ENCODE results near the gene PIK3R4.
A peak's percentile ranks its signal among the peaks of the same experiment; 100 is the strongest.

The PIK3R4 gene

DNA sequence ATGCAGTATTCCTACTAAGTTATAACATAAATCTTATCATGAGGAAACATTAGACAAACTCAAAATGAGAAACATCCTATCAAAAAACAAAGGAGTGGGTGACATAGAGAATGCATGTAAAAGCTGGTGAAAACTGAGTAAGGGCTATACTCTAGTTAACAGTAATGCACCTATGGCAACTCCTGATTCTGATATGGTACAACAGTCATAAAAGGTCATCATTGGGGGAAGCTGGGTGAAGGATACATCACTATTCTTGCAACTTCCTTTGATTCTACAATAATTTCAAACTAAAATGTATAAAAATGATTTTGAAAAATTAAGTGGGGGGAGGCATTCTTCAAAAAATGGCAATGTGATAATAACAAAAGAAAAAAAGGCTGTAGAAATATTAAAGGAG is 6.8 kb downstream of the PIK3R4 start:
- DNase-seq: no peak

DNA sequence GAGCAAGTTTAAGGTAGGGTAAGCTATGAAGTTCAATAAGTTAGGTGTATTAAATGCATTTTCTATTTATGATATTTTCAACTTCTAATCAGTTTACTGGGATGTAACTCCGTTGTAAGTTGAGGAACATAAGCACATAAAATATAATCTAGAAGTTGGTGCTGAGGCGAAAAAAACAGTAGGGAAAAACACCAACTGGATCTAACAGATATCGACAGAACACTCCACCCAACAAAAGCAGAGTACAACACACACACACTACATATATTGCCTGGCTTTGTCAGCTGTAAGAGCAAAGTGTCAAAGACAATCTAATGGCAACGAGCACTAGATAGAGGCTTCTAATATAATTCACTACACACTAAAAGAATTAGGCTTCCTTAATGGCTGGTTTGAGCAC is 8.4 kb downstream of the PIK3R4 start:
- no peak for DNase-seq

DNA sequence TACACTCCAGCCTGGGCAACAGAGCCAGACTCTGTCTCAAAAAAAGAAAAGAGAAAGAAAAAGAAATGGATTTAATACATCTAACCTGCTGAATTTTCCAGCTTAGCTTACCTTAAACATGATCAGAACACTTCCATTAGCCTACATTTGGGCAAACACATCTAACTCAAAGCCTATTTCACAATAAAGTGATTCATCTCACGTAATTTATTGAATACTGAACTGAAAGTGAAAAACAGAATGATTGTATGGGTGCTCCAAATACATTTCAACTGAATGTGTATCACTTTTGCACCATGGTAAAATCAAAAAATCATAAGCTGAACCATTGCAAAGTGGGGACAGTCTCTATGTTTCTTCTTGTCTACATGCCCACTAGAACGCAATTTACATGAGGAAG is 9.0 kb downstream of the PIK3R4 start:
- DNase-seq: no peak

DNA sequence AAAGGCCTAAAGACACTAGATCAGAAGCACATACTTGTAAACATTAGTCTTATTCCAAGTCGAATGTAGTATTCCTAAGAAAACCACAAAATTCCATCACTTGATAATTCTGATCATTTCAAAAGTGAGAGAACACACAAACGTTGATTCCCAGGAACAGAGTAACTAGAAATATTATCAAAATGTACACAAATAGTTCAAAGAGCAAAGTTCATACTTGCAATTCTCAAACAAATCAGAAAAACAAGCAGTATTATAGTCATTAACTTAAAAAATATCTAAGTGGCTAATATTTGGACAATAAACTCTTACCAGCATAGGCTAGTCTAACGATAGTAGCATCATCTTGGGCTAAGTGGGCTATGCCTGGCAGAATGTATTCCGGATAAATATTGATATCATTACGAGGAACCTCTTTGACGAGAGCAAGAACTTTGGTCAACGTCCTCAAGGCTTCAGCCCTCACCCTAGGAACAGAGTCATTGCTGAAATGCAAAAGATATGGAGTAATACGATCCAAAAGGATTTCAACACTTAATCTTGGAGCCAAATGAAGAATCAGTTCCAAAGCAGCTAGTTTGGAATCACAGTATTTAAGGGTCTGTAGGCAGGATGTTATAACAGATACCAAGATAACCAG is 13.3 kb downstream of the PIK3R4 start:
- DNase-seq: no peak

DNA sequence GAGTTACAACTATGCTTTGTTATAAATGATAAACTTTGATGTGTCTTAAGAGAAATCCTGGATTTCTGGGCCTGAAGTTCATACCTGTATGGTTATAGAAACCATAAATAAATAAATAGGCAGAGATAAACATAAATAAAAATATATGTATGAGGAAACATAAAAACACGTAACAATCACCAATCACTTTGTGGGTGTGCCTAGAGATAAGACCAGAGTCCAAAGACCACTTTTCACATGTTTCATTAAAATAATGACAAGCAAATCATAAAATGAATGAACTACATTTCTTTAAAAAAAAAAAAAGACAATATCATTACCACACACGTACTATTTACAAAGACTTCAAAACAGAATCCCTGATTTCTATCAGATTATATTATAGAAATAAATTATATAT is 14.1 kb downstream of the PIK3R4 start:
- DNase-seq: no peak

DNA sequence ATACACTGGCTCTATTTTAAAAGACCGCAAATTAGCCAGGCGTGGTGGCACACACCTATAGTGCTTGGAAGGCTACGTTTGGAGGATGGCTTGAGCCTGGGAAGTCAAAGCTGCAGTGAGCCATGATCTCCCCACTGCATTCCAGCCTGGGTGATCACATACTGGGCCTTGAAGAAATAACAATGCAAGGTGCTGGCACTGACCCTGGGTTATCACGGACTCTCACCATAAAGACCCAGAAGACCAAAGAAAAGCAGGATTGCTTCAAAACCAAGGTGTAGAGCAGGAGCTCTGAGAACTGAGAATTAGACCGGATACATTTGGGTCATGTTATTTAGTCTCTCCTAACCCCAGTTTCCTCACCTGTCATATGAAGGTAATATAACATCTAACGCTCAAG is 14.8 kb downstream of the PIK3R4 start:
- DNase-seq: no peak

DNA sequence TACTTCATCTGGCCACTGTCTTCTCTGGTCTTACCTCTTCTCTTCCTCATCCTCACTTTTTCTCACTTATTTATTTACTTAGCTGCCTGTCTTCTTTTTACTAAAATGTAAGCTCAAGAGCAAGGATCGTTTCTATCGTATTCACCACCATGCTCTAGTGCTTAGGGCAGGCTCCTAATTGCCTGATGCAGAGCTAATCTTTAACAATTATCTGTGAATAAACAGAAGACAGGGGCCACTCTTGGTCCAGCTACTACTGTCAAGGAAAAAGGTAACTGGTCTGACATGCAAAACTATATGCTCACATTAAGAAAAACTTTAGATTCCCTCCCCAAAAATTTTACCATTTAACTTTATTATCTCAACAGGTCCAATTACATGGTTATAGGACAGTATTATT is 17.5 kb downstream of the PIK3R4 start:
- no peak for DNase-seq

DNA sequence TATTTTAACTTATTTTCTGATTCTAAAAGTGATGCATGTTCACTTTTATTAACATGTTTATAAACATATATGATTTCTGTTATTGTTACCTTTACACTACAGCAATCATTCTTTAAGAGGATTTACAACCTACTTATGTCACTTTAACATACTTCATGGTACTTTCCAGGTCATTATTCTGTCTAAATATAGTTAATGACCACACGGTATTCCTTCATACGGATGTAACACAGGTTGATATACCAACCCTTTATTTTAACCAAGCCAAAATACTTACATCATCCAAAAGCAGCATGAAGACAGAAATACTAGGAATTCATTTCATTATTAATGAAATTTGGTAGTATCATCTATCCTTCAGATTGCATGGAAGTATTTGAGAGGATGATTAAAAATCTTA is 18.6 kb downstream of the PIK3R4 start:
- no peak for DNase-seq

DNA sequence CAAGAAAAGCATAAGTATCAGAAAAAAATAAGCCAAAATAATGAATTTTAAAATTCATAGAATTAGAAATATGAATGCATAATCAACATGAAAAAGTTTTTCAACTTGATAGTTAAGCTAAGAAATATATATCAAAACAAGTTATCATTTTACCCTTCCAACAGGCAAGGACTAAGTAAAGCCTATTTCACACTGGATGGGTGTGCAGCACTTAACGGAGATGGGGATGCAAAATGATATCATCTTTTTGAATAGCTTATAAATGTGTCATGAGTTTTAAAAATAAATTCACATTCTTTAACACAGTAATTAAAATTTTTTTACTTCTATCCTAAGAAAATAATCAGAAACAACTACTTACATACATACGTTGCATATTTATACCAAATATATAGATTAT is 20.9 kb downstream of the PIK3R4 start:
- DNase-seq: no peak

DNA sequence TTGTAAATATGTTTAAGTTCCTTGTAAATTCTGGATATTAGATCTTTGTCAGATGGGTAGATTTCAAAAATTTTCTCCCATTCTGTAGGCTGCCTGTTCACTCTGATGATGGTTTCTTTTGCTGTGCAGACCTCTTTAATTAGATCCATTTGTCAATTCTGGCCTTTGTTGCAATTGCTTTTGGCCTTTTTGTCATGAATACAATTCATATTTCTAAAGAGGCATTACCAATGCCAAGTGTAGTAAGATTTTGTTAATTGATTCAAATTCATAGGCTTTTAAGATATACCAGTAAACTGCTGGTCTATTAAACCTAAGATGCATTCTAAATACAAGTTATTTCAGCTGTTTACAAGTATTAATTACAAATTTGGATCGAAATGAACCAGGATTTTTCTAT is 31.0 kb downstream of the PIK3R4 start:
- DNase-seq: no peak

DNA sequence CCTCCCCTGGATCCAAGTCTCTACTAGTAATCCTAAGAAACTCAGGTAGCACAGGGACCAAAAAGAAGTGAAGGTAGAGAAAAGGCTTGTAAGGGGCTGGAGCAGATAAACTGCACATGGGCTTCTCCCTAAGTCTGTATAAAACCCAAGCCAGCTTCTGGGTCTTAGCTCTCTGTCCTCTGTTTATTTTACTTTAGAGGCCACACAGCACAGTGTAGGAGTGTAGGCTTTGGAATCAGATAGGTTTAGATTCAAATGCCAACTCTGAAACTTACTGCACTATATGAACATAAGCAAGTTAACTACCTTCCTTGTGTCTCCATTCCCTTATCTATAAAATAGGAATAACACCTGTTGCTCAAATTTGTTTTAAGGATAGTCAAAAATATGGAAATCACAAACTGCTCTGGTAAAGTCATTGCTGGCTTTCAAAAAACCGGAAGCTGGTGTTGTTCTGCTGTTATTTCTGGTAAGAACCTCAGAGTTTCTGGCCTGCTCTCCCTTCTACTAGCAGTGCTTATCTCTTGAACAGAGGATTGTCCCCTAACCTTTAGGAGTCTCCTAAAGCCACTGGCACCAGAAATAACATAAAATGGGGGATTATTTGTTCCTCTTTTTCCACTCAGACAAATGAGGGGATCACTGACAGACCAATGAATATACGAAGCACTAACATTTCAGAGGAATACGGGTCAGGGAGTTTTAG is 33.8 kb downstream of the PIK3R4 start:
- no peak for DNase-seq

DNA sequence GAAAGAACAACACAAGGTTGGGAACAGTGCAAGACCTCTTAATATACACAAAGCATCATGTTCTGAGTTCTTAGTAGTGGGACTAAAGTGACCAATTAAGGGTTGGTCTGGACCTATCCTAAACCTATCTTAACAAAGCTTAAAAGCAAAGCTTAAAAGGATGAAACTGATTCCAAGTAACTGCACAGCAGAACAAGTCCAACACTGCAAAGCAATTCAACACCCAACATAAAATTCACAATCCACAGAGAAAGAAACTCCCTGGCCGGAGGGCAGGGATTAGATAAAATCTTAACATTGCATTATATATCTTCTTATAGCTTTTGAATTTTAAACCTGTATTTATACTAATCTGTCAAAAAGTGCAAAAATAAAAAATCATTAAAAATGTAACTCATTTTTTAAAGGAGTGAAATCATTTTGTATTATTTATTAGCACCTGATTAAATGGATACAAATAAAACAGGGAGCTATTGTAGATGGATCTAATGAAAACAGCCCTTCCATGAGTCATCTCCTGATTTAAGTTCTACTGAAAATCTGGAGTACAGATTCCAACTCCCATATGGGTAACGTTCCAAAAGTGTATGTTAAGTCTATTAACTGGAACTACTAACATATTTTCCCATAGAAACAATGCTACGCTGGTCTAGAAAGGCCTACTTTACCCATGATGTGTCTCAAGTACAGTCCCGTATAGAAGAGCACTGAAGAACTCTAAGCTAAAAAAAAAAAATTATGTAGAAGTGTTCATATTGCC is 34.9 kb downstream of the PIK3R4 start:
- no peak for DNase-seq

DNA sequence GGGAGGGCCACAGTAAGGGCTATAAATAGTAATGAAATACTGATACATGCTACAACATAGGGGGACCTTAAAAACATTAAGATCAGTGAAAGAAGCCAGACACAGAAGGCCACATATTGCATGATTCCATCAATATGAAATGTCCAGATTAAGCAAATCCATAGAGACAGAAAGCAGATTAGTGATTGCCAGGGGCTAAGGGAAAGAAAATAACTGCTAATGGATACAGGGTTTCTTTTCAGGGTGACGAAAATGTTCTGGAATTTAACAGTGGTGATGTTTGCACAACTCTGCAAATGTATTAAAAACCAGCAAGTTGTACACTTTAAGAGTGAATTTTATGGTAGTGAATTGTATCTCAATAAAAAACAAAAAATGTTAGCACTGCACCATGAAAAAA is 37.0 kb downstream of the PIK3R4 start:
- no peak for DNase-seq

DNA sequence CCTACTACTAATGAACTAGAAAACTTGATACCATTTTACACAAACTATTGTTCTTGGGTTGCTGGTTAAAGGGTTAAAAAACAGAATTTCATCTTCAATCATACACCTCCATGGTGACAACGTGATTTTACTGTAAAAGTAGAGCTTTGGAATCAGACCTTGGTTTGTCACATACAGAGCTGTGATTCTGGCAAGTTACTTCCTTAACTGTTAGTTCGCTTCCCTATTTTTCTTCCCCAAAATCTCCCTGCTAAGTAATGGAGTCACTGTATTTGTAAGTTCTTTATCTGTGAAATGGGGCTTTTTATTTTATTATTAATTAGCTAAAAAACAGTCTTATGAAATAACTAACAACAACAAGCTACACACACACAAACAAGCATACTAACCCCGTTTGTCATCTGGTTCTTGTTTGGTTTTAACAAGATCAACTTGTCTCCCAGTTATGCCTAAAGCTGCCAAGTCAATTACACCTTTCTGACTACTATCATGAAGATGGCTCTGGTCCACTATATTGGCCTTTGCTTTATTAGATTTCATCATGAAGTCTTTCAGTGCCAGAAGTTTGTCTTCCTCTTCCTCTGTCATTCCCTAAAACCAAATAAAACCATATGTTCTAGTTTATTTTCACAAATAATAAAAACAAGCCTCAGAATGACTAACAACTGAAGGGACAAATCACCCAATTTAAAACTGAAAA is 38.6 kb downstream of the PIK3R4 start:
- no peak for DNase-seq

DNA sequence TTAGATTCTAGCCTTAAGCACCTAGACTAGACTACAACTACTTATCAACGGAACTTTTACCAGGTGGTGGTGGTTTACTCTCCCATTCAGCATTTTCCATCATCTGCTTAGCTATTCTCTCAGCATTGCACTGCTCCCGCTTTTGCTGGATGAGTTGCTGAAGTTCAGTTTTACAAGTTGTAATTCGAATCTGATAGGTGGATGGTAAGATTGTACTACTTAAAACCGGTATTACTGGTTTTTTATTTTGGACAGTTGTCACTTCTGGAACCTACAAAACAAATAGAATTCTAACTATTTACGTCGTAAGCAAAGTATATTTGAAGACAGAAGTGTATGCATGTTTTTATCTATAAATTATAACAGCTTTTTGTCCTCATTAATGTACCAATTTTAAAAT is 41.1 kb downstream of the PIK3R4 start:
- no peak for DNase-seq

DNA sequence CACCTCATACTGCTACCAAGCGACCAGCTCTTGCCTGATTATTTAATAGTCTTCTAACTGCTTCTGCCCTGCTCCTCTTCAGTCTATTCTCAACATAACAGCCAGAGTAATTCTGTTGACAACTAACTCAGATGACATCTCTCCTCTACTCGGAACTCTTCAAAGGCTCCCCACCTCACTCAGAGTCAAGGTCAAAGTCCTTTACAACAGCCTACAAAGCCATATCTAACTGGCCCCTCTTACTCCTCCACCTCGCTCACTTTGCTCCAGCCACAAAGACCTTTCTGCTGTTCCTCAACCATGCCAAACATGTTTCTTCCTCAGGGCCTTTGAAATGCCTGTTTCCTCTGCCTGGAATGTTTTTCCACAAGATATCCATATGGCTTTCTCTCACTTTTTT is 43.6 kb downstream of the PIK3R4 start:
- no peak for DNase-seq

DNA sequence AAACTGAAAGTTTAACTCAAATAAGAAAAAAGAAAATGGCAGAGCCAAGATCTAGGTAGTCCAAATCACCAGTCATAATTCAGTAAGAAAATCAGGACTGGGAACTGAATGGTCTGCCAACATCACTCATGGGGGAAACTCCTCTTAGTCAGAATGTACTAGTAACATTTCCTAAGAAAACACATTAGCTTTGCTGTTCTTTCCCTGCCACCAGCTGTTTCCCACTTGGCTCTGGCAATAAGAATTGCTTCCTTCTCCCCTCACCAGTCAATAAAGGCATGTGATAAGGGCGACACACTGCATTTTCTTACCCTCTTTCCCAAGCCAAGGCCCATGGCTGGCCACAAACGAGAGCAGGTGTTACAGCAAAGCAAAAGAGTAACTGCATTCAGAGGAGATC is 46.1 kb downstream of the PIK3R4 start:
- DNase-seq: peak; percentile 34

DNA sequence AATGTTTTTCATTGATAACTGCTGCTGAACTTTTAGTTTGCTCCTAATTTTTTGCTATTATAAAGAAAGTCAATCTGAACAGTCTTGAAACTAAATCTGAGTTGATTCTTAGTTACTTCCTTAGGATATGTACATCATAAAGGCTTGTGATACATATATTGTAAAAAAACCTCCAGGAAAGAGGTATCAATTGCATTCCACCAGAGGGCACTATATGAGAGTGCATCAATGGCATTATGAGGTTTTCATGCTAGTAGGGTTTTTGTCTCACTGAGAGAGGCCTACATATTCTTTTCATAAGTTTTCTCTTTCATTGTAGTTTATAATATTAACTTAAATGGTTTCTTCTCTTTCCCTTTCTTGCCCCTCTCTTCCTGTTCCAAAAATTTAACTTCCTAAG is 46.9 kb downstream of the PIK3R4 start:
- no peak for DNase-seq

DNA sequence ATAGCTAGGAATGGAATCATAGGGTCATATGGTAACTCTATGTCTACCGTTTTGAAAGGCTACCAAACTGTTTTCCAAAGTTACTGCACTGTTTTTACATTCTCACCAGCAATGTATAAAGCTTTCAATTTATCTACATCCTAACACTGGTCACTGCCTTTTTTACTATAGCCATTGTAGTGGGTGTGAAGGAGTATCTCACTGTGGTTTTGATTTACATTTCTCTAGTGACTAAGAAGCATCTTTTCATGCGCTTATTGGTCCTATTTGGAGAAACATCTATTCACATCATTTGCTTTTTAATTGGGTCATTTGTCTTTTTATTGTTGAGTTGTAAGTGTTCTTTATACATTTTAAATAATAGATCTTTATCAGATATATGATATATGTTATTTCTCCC is 53.3 kb downstream of the PIK3R4 start:
- no peak for DNase-seq

DNA sequence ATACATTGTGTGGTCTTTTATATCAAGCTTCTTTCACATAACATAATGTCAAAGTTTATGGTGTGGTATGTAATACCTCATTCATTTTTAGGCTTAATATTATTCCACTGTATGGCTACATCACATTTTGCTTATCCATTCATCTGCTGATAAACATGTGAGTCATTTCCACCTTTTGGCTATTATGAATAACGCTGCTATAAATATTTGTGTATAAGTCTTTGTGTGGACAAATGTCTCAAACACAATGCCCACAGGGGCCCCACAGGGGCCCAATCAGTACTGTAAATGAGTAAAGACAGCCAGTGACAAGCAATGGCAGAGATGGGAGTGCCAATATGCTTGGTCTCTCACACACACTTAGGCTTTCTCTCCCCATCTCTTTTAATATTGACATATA is 54.2 kb downstream of the PIK3R4 start:
- no peak for DNase-seq

DNA sequence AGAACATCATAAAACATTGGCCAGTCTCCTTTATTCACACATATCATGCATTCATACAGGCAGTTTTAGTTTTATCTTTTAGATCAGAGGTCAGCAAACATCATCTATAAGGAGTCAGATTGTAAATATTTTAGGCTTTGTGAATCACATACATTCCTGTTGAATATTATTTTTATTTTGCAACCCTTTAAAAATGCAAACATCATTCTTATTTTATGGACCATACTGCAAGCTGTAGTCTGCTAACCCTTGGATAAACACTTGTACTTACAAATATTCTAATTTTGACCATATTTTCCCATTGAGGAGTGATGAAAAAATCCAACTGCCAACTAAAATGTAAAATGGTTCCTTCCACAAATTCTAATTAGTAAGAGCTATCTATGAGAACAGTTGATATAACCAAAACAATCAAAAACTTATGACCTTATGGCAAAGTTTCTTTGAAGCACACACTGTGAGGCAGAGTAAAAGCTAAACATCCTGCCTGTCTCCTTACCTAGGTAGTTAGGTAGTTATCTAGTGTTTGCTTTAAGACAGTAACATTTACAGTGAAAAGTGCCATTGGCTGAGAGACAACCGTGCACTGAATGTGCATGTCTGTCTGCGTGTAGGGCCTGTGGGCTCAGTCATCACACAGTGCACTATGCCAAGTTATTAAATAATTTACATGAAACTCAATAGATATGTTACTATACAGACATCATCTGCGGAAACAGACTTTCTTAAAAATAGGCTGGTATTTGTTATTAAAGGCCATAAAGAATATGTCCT is 57.7 kb downstream of the PIK3R4 start:
- DNase-seq: no peak

DNA sequence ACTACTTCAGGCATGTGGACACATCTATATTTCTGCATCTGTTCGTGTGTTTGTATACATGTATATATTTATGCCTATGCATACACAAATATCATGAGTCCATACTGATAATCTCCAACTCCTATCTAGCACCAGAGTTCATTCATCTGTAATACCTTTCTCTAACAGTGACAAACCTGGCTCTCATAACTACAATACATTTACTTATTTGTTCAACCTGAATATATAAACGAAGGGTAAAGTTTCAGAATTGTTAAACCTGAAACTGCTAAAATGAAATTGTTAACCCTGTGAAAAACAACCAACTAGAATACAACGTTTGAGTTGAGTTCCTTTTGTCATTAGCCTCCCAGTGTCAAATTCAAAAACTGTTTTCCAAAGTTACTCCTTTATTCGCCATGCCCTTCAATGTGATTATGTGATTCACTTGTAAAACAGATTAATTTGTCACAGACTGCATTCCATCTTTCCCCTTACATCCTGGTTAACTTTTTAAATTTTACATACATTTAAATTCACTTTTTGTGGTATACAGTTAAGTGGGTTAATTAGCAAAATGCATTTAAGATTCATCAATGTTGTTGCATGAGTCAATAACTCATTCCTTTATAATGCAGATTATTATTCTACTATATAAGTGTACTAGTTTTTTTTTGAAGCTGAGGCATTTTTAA is 58.5 kb downstream of the PIK3R4 start:
- no peak for DNase-seq

Measured in left hindlimb (tissue), 1 donor.